ENCODE results near the gene GRM4.
"Not testable (repeated sequence)": the region's sequence is repeated elsewhere in the genome, so short reads cannot be mapped to it uniquely, and the experiment has no call there.

GRM4 gene

DNA sequence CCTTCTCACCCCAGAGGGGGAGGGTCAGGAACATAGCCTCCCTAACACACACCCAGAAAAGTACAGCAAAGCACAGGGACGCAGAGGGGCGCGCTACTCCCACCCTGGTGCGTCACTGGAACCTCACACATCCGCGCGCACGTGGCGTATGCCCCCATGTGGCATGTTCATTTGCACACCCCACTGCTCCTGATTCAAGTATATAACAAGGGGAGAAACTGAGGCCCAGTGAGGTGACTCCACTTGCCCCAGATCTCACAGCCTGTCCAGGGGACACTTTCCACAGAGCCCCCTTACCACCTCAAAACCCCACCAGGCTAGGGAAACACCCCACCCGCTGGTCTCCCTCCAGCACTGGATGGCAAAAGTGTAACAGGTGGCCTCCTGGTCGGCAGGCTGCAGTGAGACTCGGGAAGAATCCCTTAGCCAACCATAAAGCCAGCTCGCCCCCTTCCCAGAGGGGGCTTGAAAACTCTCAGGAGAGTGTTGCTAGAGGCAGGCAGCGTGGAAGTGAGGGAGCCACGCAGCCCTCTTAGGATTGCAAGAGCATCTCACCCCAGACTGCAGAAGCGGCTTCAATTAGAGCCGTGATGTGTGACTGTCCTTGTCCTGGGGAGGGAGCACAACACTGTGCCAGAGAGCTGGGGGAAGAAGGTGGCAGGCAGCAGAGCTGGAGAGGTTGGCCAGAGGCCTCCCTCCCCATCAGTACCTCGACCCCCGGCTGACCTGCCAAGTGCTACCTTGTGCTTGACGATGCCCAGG lies at the start of gene GRM4:
GRM4 (minus strand) TSS at position 67 of the 762 bp plus-strand sequence. CDS start 12,591 bp downstream, outside the sequence.
- no peak for DNase-seq (ENCODE audit: low read depth in 2 of 2)

DNA sequence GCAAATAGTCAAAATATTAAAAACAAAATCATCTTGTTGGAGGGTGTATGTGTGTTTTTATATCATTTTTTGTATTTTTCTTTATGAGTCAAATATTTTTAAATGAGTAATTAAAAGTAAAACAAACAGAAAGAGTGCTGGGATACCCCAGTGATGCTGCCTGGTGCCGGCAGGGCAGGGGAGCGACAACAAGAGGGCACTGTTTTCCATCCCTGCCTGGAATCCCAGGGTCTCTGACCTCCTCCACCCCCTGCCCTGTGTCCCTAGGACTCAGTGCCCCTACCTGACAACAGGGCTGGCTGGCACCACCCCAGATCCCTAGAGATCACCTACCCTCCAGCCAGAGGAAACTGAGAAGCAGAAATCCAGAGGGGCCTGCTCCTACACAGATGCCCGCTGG lies 48.9 kb upstream of the GRM4 start:
- no peak for DNase-seq (ENCODE audit: low read depth in 2 of 2)

DNA sequence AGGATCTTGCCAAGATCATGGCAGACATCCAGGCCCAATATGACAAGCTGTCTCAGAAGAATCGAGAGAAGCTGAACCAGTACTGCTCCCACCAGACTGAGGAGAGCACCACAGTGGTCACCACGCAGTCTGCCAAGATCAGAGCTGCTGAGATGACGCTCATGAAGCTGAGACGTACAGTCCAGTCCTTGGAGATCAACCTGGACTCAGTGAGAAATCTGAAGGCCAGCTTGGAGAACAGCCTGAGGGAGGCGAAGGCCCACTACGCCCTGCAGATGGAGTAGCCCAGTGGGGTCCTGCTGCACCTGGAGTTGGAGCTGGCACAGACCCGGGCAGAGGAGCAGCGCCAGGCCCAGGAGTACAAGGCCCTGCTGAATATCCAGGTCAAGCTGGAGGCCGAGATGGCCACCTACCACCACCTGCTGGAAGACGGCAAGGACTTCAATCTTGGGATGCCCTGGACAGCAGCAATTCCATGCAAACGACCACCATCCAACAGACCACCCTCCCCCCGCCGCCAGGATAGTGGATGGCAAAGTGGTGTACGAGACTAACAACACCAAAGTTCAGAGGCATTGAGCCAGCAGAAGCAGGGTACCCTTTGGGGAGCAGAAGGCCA lies 44.7 kb upstream of the GRM4 start:
- DNase-seq (ENCODE audit: low read depth in 2 of 2), result no peak

DNA sequence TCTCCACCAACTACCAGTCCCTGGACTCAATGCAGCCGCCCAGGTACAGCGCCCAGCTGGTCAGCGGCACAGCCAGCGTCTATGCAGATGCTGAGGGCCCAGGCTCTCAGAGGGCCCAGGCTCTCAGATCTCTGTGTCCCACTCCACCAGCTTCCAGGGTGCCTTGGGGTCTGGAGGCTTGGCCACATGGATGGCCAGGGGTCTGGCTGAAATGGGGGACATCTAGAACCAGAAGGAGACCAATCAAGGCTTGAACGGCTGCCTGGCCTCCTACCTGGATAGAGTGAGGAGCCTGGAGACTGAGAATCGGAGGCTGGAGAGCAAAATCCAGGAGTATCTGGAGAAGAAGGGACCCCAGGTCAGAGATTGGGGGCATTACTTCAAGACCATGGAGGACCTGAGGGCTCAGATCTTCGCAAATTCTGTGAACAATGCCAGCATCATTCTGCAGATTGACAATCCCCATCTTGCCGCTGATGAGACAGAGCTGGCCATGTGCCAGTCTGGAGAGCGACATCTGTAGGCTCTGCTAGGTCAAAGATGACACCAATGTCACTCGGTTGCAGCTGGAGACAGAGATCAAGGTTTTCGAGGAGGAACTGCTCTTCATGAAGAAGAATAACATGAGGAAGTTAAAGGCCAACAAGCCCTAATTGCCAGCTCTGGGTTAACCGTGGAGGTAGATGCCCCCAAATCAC lies 44.1 kb upstream of the GRM4 start:
- peak in 1 of 2 experiments; percentile 16 for DNase-seq (ENCODE audit: low read depth in 2 of 2)

DNA sequence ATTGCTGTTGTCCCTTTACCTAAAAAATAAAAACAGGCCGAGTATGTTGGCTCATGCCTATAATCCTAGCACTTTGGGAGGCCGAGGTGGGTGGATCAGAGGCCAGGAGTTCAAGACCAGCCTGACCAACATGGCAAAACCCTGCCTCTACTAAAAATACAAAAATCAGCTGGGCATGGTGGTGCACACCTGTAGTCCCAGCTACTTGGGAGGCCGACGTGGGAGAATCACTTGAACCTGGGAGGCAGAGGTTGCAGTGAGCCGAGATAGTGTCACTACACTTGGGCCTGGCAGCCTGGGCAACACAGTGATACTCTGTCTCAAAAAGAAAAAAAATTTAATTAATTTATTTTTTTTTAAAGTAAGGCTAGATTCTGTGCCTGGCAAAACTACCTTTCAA lies 38.8 kb upstream of the GRM4 start:
- not testable (repeated sequence) for DNase-seq (ENCODE audit: low read depth in 2 of 2)

DNA sequence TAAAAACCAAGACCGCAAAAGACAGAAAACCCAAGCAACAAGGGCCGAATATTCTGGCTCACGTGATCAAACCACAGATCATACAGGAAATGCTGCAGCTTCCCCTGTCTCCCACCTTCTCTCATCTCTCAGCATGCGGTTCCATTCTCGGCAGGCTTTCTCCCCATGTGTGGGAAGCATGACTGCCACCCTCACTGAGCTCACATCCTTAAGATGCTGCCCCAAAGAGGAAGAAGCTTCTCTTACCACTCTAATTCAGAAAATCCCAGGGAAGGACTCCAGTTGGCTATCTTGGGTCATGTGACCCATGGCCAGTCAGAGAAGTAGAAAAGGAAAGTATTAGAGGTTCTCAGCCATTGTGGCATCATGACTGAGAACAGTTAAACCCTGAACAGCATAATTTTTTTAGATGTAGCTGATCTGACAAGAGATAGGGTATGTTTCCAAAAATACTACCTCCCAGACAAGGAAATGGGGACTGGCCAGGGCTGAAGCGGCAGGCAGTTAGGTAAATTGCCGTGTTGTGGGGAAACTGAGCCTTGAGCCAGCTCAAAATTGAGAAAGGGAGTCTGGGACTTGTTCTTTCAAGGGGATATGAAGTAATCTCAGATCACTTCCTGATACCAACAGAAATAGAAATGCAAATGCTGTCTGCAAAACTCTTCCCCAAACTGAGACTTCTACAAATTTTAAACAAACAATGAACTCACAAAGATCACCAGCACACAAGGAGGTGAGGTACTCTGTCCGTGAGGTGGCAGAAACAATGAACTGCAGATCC lies 37.1 kb upstream of the GRM4 start:
- peak; percentile 47 to 52 for DNase-seq (ENCODE audit: low read depth in 2 of 2)

DNA sequence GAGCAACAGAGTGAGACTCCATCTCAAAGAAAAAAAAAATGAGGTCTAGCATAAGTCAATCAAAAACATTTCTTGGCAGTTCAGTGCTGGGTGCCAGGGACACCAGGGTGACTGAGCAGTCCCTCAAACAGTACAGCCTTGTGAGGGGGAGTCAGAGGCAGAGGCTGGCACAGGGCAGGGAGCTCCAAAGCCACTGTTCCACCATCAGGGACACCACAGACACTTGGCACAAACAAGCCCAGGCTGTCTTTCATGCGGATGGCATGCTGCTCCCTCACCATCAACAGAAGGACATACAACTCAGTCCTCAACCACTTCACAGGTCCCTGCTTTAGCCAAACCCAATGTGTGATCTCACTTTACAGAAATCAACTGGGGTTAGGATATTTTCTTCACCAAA lies 36.0 kb upstream of the GRM4 start:
- no peak for DNase-seq (ENCODE audit: low read depth in 2 of 2)

DNA sequence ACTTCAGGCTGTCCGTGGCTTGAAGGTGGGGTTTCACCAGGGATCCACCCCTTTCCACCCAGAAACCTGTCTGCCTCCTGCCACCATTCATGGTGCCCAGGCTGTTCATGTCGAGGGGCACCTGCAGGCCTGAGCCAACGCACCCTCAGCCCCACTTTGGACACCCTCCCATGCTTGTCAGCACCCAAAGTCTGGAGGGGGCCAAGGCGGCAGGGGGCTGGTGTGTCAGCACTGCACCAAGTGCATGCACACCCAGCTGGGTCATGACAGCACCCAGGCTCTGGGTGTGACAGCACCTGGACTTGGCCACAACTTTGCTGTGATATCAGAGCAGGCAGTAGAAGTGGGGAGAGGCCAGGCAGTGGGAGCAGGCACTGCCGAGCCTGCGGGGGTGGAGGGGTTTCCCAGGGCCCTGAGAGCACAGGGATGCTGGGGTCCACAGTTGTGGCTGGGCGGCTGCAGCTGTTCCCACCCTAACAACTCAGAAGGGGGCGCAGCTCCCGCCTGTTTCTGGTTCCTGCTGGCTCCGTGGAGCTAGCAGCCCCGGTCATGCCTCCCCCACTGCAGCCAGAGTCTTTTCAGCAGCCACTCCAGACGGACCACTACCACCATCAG lies 33.3 kb upstream of the GRM4 start:
- no peak for DNase-seq (ENCODE audit: low read depth in 2 of 2)

DNA sequence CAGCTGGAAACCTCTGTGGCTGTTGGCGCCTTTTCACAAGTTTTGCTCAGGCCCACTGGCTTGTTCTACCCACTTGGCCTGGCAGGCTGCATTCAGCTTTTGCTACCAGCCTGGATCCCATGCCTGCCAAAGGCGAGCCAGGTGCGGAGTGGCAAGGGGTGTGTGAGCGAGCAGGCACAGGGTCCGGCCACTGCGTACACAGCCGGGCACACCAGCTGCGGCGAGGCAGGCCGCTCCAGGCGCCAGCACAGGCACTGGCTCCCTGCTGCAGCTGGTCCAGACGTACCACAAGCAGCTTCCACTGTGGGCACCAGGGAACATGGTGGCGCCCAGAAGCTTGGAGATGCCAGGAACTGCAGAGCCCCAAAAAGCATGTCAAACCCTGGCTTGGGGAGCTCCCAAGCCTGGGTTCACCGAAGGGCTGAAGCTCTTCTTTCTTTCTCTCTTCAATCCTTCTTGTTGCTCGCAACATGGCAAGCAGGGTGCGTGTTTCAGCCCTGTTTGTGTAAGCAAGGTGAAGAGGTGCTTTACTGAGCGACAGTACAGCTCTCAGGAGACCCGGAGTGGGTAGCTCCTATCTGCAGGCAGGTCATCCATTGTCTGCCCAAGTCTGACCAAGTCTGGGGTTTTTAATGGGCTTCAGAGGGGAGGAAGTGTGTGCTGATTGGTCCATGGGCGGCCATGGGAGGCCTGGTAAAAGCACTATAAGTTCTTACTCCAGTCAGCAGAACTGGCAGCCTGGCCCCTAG lies 32.6 kb upstream of the GRM4 start:
- DNase-seq (ENCODE audit: low read depth in 2 of 2), result no peak

DNA sequence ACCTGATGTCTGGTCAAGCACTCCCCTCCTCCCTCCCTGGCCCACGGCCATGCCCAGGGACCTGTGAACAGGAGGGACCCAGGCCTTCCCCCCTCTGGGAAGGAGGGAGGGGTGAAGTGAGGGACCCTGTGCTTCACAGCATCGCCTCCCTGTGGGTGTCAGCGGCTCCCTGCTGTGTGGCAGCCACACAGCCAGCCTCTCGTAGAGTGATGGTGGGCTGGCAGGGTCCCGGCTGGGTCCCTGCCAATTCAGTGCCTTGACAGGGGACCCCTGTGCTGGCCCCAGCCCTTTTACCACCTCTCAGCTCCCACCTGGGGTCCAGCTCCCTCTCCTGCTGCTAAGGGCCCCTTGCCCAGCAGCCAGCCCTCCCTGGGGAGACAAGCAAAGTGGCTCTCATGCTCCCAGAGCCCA lies 31.3 kb upstream of the GRM4 start:
- DNase-seq (ENCODE audit: low read depth in 2 of 2), result no peak

DNA sequence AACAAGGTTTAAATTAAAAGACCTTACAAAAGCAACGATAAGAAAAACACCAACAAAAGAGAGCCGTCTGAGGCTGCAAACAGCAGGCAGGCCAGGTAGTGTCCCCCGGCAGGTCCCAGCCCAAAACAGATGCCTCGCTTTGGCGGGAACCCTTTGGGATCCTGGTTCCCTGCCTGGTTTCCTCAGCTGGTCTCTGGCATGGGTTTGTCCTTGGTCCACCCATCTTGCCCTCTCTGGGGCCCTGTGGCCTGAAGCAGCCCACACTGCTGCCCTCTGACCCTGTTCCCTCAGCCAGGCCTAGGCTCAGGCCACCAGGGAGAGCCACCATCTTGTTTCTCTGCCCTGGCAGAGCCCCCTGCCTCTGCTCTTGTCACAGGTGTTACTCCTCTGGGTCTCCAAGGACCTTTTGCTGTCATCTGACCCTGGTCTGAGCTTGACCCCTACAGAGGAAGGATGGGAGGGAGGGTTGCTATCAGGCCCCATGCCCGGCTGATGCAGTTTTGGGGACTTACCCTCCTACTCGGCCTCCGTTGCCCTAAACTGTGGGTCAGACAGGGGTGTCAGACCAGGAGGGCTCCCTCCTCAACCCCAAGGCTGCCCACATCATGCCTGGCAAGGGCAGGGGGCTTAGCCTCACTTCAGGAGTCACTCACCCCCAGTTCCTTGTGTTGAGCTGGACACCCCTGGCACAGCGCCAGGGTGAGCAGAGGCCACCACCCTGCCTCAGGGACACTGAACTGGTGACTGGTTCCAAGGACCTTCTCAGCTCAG lies 30.6 kb upstream of the GRM4 start:
- no peak for DNase-seq (ENCODE audit: low read depth in 2 of 2)

DNA sequence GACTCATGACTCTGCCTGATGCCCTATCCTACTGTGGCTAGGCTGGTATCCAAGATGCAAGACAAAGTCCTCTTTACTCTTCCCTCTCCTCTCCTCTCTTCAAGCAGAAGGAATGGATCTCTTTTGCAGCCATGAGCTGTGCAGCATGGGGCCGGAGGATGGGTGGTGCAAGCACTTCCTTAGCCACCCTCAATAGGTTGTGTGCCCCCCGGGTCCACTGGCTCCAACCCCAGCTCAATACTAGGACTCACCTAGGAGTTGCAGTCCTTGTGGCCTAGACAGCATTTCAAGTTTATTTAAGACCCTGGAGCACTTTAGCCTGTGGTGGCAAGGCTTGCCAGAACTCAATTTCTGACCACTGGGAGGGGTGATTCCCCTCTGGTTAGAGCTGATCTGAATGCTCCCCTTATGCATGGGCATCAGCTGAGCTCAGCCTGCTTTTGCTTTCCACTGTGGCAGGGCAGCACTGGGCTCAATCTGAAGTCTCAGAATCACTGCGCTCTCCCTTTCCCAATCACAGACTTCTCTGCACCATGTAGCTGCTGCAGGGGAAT lies 29.0 kb upstream of the GRM4 start:
- DNase-seq (ENCODE audit: low read depth in 2 of 2), result no peak

DNA sequence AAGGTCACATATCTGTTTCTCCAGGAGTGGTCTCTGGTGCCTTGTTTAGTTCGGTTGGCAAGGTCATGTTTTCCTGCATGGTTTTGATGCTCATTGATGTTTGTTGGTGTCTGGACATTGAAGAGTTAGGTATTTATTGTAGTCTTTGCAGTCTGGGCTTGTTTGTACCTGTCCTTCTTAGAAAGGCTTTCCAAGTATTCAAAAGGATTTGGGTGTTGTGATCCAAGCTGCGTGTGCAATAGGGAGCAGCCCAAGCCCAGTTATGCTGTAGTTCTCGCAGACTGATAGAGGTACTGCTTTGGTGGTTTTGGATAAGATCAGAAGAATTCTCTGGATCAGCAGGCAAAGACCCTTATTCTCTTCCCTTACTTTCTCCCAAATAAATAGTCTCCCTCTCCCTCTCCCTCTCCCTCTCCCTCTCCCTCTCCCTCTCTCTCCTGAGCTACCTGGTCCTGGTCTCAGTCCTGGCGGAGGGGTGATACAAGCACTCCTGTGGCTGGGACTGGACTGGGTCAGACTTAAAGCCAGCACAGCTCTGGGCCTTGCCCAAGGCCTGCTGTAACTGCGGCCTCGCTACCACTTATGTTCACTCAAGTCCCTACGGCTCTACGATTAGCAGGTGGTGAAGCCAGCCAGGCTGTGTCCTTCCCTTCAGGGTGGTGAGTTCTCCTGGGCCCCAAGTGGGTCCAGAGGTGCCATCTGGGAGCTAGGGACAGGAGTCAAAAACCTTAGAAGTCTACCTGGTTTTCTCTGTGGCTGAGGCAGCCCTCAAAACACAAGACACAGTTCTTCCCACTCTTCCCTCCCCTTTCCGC lies 27.3 kb upstream of the GRM4 start:
- no peak for DNase-seq (ENCODE audit: low read depth in 2 of 2)

DNA sequence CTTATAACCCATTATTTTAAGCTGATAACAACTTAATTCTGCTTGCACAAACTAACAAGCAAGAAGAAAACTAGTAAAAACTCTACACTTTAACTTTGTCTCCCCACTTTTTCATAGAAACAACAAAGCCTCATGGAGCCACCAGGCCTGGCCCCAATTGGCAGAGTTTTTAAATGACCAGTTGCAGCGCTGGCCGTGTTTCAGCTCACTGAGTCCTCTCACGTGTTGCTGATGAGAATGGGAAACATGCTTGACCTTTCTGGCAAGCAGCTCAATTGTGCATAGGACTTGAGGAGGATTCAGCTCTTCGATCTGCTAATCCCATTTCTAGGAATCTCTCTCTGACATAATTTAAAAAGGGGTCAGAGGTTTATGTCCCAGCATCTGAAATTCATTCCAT lies 24.5 kb upstream of the GRM4 start:
- no peak for DNase-seq (ENCODE audit: low read depth in 2 of 2)

DNA sequence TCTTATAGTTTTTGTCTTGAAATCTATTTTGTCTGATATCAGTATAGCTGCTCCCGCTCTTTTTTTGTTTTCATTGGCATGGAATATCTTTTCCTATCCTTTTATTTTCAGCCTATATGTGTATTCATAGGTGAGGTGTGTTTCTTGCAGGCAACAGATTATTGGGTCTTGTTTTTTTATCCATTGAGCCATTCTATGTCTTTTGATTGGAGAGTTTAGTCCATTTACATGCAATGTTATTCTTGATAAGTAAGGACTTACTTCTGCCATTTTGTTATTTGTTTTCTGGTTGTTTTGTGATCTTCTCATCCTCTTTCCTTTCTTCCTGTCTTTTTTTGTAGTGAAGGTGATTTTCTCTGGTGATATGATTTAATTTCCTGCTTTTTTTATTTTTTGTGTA lies 24.0 kb upstream of the GRM4 start:
- no peak for DNase-seq (ENCODE audit: low read depth in 2 of 2)

DNA sequence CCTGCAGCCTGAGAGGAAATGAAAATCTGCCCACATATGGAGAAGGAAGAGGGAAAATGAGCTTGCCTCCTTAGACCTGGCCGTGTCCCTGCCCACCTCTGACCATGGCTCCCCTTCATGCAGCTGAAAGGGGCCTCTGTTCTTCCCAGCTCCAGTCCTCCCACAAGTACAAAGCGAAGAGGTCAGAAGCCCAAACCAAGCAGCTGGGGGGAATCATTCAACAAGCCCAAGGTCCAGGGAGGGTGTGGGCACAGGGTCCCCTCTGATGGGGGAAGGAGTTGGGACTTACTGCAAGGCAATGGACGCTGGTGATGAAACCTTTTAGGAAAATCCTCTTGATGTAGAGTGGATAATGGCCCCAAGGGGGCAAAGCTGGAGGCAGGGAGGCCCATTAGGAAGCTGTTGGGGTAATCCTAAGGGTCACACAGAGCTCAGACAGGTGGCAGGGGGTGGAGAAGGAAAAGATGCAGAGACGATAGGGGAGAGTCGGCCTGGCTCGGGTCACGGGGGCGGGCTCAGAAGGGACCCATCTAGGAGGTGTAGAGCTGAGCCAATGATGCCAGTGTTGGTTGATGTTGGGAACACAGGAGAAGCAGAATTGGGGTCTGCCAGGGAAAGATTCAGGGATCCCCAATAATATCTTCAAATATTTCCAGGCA lies 16.1 kb upstream of the GRM4 start:
- DNase-seq (ENCODE audit: low read depth in 2 of 2), result no peak

DNA sequence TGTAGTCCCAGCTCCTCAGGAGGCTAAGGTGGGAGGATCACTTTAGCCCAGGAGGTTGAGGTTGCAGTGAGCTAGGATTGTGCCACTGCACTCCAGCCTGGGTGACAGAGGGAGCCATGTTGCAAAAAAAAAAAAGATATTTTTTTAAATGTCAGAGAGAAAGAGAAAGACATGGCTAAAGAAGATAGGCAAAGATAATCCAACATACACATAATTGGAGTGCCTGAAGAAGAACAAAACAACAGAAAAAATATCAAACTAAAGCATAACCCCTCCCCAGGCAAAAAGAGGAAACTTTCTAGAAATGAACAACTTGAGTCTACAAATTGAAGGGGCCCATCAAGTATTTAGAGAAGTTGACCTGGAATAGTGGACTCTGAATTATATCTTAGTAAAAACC lies 14.0 kb upstream of the GRM4 start:
- no peak for DNase-seq (ENCODE audit: low read depth in 2 of 2)

DNA sequence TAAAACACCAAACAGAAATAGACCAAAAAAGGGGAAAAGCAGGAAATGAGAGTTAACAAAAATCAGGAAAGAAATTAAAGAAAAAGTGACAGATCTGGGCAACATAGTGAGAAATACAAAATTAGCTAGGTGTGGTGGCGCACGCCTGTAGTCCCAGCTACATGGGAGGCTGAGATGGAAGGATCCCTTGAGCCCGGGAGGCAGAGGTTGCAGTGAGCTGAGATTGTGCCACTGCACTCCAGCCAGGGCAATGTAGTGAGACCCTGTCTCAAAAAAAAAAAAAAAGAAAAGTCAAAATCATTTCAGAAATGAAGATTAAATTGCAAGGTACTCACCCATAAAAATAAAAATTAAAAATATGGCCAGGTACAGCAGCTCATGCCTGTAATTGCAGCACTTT lies 13.0 kb upstream of the GRM4 start:
- DNase-seq (ENCODE audit: low read depth in 2 of 2), result no peak

DNA sequence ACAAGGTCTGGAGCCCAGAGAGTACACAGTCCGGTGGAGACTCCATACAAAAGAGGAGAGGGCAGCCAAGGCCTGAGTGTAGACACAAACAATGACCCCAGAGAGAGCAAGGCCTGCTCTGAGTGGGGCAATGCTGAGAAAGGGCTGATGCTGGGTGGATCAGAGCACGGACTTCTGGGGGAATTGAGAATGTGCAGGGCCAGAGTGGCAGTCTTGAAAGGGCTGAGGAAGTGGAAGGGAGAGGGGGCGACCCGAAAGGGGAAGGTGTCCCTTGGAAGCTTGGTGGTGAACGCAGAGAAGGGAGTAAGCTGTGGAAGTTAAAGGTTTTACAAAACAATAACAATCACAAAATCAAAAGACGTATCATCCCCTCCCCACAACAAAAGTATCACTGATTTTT lies 12.0 kb upstream of the GRM4 start:
- DNase-seq (ENCODE audit: low read depth in 2 of 2), result no peak
